ENCODE measurements around the gene SMIM15.

GRCh38 chr5:61123145-61123544 lies 39.1 kb downstream of the SMIM15 start:
- TF ChIP-seq EZH2 (IDR thresholded peaks at IDR 0.05; ENCODE audit: borderline replicate concordance, low read length), result no peak
- TF ChIP-seq CTCF (IDR thresholded peaks at IDR 0.05; ENCODE audit: low read length), result no peak

All from OCI-LY1 (cell line).